BE2C (cell line): Measurements from ENCODE around the gene DPF3.

Experiments used
- DNase-seq: peaks from one replicate; pipeline ENCODE4 v3.0.0-alpha.2; 2020
- H3K27me3 ChIP-seq: fragments of 250-450 bp; sonication (Bioruptor Pico); 2 replicates; pipeline ENCODE4 v1.5.1; 2020; ENCODE audit warnings: mild to moderate bottlenecking
- H3K36me3 ChIP-seq: fragments of 250-450 bp; sonication (Bioruptor Pico); 2 replicates; pipeline ENCODE4 v1.5.1; 2020; ENCODE audit warnings: mild to moderate bottlenecking
- H3K4me1 ChIP-seq: fragments of 250-450 bp; sonication (Bioruptor Pico); 2 replicates; pipeline ENCODE4 v1.5.1; 2020
- H3K4me3 ChIP-seq: 2 replicates; pipeline ENCODE4 v1.5.1; 2011; ENCODE audit warnings: low read depth, low read length
- H3K9me3 ChIP-seq: fragments of 250-450 bp; sonication (Bioruptor Pico); 2 replicates; pipeline ENCODE4 v1.5.1; 2020
- CTCF ChIP-seq: IDR thresholded peaks from 2 replicates; pipeline ENCODE4 v1.5.1; 2012; ENCODE audit warnings: mild to moderate bottlenecking, low read depth, low read length

The DPF3 gene

GRCh38 chr14:72780751-72781150 lies 113.2 kb downstream of the DPF3 start:
- Histone ChIP-seq H3K36me3 (no peaks in the 10 kb centered on the region; the same call in 1 of the 2 replicates), H3K27me3 (no peaks in the 10 kb centered on the region), H3K4me3 (no peak overlapping the region), H3K9me3 (peaks cover 2% of the 10 kb centered on the region; the same call in 1 of the 2 replicates), H3K4me1 (peaks cover 15% of the 10 kb centered on the region)
- TF ChIP-seq CTCF: no peak
- no peak for DNase-seq

GRCh38 chr14:72779679-72780078 lies 114.2 kb downstream of the DPF3 start:
- H3K9me3 ChIP-seq: peaks cover 2% of the 10 kb centered on the region; the same call in 1 of the 2 replicates
- peaks cover 26% of the 10 kb centered on the region for H3K4me1 ChIP-seq
- H3K4me3 ChIP-seq: no peak overlapping the region
- H3K27me3 ChIP-seq: no peaks in the 10 kb centered on the region
- H3K36me3 ChIP-seq: no peaks in the 10 kb centered on the region; the same call in 1 of the 2 replicates
- DNase-seq: no peak
- TF ChIP-seq CTCF: no peak

GRCh38 chr14:72777636-72778035 lies 116.3 kb downstream of the DPF3 start:
- H3K27me3 ChIP-seq: no peaks in the 10 kb centered on the region
- DNase-seq: no peak
- H3K4me1 ChIP-seq: peaks cover 28% of the 10 kb centered on the region
- TF ChIP-seq CTCF: no peak
- peaks cover 2% of the 10 kb centered on the region; the same call in 1 of the 2 replicates for H3K9me3 ChIP-seq
- H3K4me3 ChIP-seq: no peak overlapping the region
- H3K36me3 ChIP-seq: no peaks in the 10 kb centered on the region; the same call in 1 of the 2 replicates

GRCh38 chr14:72776701-72777261 lies 117.1 kb downstream of the DPF3 start:
- Histone ChIP-seq H3K27me3 (no peaks in the 10 kb centered on the region), H3K36me3 (no peaks in the 10 kb centered on the region; the same call in 1 of the 2 replicates), H3K9me3 (peaks cover 2% of the 10 kb centered on the region; the same call in 1 of the 2 replicates), H3K4me3 (no peak overlapping the region), H3K4me1 (peaks cover 28% of the 10 kb centered on the region)
- TF ChIP-seq CTCF: no peak
- DNase-seq: no peak

- H3K4me1 ChIP-seq: peaks cover 28% of the 10 kb centered on the region
- H3K4me3 ChIP-seq: no peak overlapping the region
- no peaks in the 10 kb centered on the region; the same call in 1 of the 2 replicates for H3K36me3 ChIP-seq
- H3K27me3 ChIP-seq: no peaks in the 10 kb centered on the region
- DNase-seq: no peak
- TF ChIP-seq CTCF: no peak
- peaks cover 2% of the 10 kb centered on the region; the same call in 1 of the 2 replicates for H3K9me3 ChIP-seq
Observed at GRCh38 chr14:72775923-72776554, 117.9 kb downstream of the DPF3 start.

- Histone ChIP-seq H3K36me3 (no peaks in the 10 kb centered on the region; the same call in 1 of the 2 replicates), H3K9me3 (peaks cover 2% of the 10 kb centered on the region; the same call in 1 of the 2 replicates), H3K4me3 (no peak overlapping the region), H3K27me3 (no peaks in the 10 kb centered on the region), H3K4me1 (peaks cover 23% of the 10 kb centered on the region)
- TF ChIP-seq CTCF: no peak
- DNase-seq: no peak
Observed at GRCh38 chr14:72774894-72775620, 118.8 kb downstream of the DPF3 start.
